ENCODE results near the gene A1CF.

A1CF gene

DNA sequence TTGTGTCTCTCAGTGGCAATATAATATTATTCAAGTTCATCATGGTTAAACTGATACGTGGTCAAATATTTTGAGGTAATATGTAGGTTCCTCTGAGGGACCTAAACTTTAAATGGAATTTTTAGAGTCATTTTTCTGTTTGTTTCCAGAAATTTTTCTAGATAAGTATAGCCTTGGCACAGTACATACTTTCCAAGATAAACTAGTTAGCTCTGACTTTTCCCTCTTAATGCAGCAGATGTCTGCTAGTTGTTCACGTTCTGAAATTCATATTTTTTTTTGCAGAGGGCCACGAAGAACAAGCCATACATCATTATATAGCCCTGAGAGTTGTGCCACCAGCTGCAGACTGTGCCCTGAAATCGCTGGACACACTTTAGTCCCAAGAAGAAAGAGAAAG is 61.6 kb downstream of the A1CF start:
- Histone ChIP-seq H3K27ac (ENCODE audit: low read depth, low read length) (no peak overlapping the region), H3K4me1 (ENCODE audit: control insufficient read depth, low read length) (no peaks in the 10 kb centered on the region), H4K20me1 (ENCODE audit: control insufficient read depth, insufficient read depth, low read depth, low read length) (no peaks in the 10 kb centered on the region), H3K79me2 (ENCODE audit: control insufficient read depth, low read length) (no peaks in the 10 kb centered on the region), H3K9me3 (ENCODE audit: control insufficient read depth, insufficient read depth, low read length) (no peaks in the 10 kb centered on the region), H3K9me2 (replicated peaks; ENCODE audit: control insufficient read depth, low read length) (no peaks in the 10 kb centered on the region), H3K36me3 (ENCODE audit: control insufficient read depth, low read length) (no peaks in the 10 kb centered on the region), H3F3A (ENCODE audit: control insufficient read depth, insufficient read depth) (no peaks in the 10 kb centered on the region), H3K27me3 (ENCODE audit: control insufficient read depth, low read length) (peaks cover 15% of the 10 kb centered on the region), H3K4me3 (ENCODE audit: low read length) (no peak overlapping the region), H3K4me2 (ENCODE audit: low read length) (no peak overlapping the region)
- TF ChIP-seq, protein P1, sequence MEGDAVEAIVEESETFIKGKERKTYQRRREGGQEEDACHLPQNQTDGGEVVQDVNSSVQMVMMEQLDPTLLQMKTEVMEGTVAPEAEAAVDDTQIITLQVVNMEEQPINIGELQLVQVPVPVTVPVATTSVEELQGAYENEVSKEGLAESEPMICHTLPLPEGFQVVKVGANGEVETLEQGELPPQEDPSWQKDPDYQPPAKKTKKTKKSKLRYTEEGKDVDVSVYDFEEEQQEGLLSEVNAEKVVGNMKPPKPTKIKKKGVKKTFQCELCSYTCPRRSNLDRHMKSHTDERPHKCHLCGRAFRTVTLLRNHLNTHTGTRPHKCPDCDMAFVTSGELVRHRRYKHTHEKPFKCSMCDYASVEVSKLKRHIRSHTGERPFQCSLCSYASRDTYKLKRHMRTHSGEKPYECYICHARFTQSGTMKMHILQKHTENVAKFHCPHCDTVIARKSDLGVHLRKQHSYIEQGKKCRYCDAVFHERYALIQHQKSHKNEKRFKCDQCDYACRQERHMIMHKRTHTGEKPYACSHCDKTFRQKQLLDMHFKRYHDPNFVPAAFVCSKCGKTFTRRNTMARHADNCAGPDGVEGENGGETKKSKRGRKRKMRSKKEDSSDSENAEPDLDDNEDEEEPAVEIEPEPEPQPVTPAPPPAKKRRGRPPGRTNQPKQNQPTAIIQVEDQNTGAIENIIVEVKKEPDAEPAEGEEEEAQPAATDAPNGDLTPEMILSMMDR (IDR thresholded peaks at IDR 0.05; ENCODE audit: low read depth, low read length, poor library complexity, severe bottlenecking): no peak
- TF ChIP-seq EZH2phosphoT487 (IDR thresholded peaks at IDR 0.05; ENCODE audit: borderline replicate concordance, low read length): no peak

DNA sequence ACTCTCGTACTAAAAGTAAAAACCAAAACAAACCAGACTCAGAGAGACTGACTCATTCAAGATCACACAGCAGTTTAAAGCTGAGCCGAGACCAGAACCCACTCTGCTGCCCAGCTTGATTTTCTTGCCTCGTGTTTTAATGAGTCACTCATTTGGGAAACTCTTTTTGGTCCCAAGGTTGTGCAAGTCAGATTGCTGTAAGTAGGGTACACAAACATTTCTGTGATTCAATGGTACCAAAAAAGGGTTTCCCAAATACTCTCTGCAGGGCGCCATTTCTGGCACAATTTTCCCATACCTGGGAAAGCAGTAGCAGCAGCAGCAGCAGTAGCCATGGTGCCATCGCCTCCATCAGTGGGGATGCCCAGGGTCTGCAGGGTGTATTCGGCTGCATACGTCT is 75.8 kb downstream of the A1CF start:
- Histone ChIP-seq H3K9me3 (ENCODE audit: control insufficient read depth, insufficient read depth, low read length) (no peaks in the 10 kb centered on the region), H3K27me3 (ENCODE audit: control insufficient read depth, low read length) (peaks cover 3% of the 10 kb centered on the region; the same call in 1 of the 2 replicates), H3K4me1 (ENCODE audit: control insufficient read depth, low read length) (no peaks in the 10 kb centered on the region), H3K27ac (ENCODE audit: low read depth, low read length) (no peak overlapping the region), H4K20me1 (ENCODE audit: control insufficient read depth, insufficient read depth, low read depth, low read length) (no peaks in the 10 kb centered on the region), H3F3A (ENCODE audit: control insufficient read depth, insufficient read depth) (no peaks in the 10 kb centered on the region), H3K4me2 (ENCODE audit: low read length) (no peak overlapping the region), H3K36me3 (ENCODE audit: control insufficient read depth, low read length) (no peaks in the 10 kb centered on the region), H3K4me3 (ENCODE audit: low read length) (no peak overlapping the region), H3K79me2 (ENCODE audit: control insufficient read depth, low read length) (no peaks in the 10 kb centered on the region), H3K9me2 (replicated peaks; ENCODE audit: control insufficient read depth, low read length) (no peaks in the 10 kb centered on the region)
- no peak for TF ChIP-seq EZH2phosphoT487 (IDR thresholded peaks at IDR 0.05; ENCODE audit: borderline replicate concordance, low read length)
- TF ChIP-seq, protein P1 (IDR thresholded peaks at IDR 0.05; ENCODE audit: low read depth, low read length, poor library complexity, severe bottlenecking): no peak

DNA sequence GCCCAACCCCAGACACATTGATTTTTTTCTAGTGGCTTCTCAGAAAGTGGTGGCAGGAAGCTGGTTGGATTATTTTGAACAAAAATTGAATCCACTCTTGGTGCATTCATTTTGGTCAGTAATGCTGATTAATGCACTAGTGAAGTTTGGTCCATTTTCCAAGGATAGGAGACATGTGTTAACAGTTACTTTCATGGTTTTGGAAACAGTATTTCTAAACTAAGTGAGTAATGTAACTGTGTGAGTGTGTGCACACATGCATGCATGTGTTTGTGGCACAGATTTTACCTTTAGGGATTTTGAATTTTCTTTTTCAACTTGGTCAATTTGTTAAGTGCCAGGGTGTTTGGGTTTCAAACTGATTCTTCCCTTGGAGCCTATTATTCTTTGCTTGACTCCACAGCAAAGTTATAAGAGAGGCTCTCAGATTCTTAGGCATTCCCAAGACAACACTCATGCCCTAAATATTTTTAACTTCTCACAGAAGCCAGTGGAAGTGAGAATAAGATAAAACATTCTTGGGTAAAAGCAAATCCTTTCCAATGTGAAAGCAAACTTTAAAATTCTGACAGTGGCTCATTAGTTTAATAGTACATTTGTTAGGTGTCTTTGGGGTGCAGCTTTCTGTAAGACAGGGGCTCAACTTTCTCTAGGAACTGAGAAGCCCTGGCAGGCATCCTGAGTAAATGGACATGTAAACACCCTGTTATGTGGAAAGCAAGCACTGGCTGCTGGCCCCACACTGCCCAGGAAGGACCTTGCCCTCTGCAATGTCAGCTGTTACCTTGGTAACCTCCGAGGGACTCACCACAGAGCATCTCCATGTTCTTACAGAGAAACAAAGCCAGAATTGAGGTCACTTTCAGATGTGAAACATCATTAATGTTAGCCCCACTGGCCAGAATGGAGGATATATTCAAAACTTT is 77.3 kb downstream of the A1CF start:
- TF ChIP-seq, protein P1 (IDR thresholded peaks at IDR 0.05; ENCODE audit: low read depth, low read length, poor library complexity, severe bottlenecking): no peak
- TF ChIP-seq EZH2phosphoT487 (IDR thresholded peaks at IDR 0.05; ENCODE audit: borderline replicate concordance, low read length): no peak
- H3K4me2 ChIP-seq (ENCODE audit: low read length): no peak overlapping the region
- no peaks in the 10 kb centered on the region for H3K9me2 ChIP-seq (replicated peaks; ENCODE audit: control insufficient read depth, low read length)
- no peaks in the 10 kb centered on the region for H3K9me3 ChIP-seq (ENCODE audit: control insufficient read depth, insufficient read depth, low read length)
- no peaks in the 10 kb centered on the region for H3F3A ChIP-seq (ENCODE audit: control insufficient read depth, insufficient read depth)
- no peaks in the 10 kb centered on the region for H3K36me3 ChIP-seq (ENCODE audit: control insufficient read depth, low read length)
- H3K27me3 ChIP-seq (ENCODE audit: control insufficient read depth, low read length): peaks cover 9% of the 10 kb centered on the region; the same call in 1 of the 2 replicates
- H3K4me1 ChIP-seq (ENCODE audit: control insufficient read depth, low read length): no peaks in the 10 kb centered on the region
- H3K79me2 ChIP-seq (ENCODE audit: control insufficient read depth, low read length): no peaks in the 10 kb centered on the region
- H3K27ac ChIP-seq (ENCODE audit: low read depth, low read length): no peak overlapping the region
- no peaks in the 10 kb centered on the region for H4K20me1 ChIP-seq (ENCODE audit: control insufficient read depth, insufficient read depth, low read depth, low read length)
- H3K4me3 ChIP-seq (ENCODE audit: low read length): no peak overlapping the region

Measured in DOHH2 (cell line).